Testis (tissue), 2 donors: ENCODE data around the gene SOWAHB.

Experiments
- POLR2A ChIP-seq: fragments of 450-650 bp; IDR thresholded peaks from one replicate; pipeline ENCODE4 v1.6.1; 2017; ENCODE audit warnings: antibody characterized with exemption, mild to moderate bottlenecking, moderate library complexity
- TF ChIP-seq, protein P1 (sequence below), 3 experiments: fragments of 450-650 bp in 2 of 3; fragments of 200-600 bp in 1 of 3; sonication (generic) in 1 of 3; IDR thresholded peaks; one replicate each; pipeline ENCODE4 v1.5.1; 2016 to 2019; ENCODE audit warnings: antibody characterized with exemption in 3 of 3, mild to moderate bottlenecking in 2 of 3, moderate library complexity in 1 of 3

DNA sequence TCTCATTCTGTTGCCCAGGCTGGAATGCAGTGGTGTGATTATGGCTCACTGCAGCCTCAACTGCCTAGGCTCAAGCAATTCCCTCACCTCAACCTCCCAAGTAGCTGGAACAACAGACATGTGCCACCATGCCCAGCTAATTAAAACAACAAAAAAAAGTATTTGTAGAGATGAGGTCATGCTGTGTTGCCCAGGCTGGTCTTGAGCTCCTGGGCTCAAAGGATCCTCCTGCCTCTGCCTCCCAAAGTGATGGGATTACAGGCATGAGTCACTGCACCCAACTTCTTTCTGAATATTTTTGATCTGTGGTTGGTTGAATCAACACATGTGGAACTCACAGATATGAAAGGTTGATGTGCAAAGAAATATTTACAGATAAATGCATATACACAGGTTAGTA is 33.1 kb upstream of the SOWAHB start:
- TF ChIP-seq POLR2A, result no peak
- TF ChIP-seq, protein P1, sequence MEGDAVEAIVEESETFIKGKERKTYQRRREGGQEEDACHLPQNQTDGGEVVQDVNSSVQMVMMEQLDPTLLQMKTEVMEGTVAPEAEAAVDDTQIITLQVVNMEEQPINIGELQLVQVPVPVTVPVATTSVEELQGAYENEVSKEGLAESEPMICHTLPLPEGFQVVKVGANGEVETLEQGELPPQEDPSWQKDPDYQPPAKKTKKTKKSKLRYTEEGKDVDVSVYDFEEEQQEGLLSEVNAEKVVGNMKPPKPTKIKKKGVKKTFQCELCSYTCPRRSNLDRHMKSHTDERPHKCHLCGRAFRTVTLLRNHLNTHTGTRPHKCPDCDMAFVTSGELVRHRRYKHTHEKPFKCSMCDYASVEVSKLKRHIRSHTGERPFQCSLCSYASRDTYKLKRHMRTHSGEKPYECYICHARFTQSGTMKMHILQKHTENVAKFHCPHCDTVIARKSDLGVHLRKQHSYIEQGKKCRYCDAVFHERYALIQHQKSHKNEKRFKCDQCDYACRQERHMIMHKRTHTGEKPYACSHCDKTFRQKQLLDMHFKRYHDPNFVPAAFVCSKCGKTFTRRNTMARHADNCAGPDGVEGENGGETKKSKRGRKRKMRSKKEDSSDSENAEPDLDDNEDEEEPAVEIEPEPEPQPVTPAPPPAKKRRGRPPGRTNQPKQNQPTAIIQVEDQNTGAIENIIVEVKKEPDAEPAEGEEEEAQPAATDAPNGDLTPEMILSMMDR (IDR thresholded peaks at IDR 0.05), result no peak
